ENCODE results near the gene TMEM229B. TPM values are rescaled to one million over a fixed set of nuclear protein-coding genes. Genes with fewer than 3 reads are reported as not detected.

The TMEM229B gene
- polyA plus RNA-seq, 1 of the 3 experiments (the other 2 are of a cell fraction), result 0.16 TPM

DNA sequence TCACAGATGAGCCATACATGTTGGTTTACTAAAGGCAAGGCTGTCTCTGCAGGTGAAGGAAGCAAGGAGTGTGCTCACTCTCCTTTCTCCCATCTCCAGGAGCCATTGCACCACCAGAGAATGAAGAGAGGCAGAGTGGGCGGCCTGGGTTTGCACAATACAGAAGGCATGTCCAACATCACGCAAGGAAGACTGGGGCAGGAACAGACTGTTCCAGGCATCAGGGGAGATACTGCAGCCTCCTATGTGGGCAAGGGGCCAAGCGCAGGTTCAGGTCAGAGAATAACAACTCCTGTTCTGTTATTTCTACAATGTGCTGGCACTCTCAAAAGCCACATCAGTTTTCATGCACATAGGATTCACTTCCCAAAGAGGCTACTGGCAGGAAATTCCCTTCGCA is 1.7 kb upstream of the TMEM229B start:
- Histone ChIP-seq H3K27ac (ENCODE audit: low read depth in 2 of 2, low read length in 1 of 2) (no peak overlapping the region), H3K9me3 (no peaks in the 10 kb centered on the region), H3K4me2 (no peak overlapping the region), H4K20me1 (ENCODE audit: insufficient read depth) (no peaks in the 10 kb centered on the region), H3K4me3 (ENCODE audit: low read depth in 2 of 2, low read length in 1 of 2) (no peak overlapping the region), H2AFZ (ENCODE audit: low read depth) (no peak overlapping the region), H3K36me3 (replicated peaks in 1 of 2; ENCODE audit: control insufficient read depth in 1 of 2, insufficient read depth in 2 of 2, low read length in 1 of 2) (no peaks in the 10 kb centered on the region), H3K9me2 (no peaks in the 10 kb centered on the region), H3F3A (replicated peaks; ENCODE audit: insufficient read depth) (no peaks in the 10 kb centered on the region), H3K4me1 (ENCODE audit: control insufficient read depth in 1 of 2, insufficient read depth in 2 of 2, low read depth in 1 of 2, low read length in 1 of 2) (peaks cover 0 to 24% of the 10 kb centered on the region in 2 experiments; a peak in 1 of 4 replicates), H3K27me3 (ENCODE audit: insufficient read depth) (no peaks in the 10 kb centered on the region; the same call in 1 of the 2 replicates), H3K9ac (no peak overlapping the region), H3K79me2 (ENCODE audit: insufficient read depth) (no peaks in the 10 kb centered on the region)
- POLR2A ChIA-PET, result no interaction called here
- 97% methylated on average over 2 of the region's 4 CpGs for WGBS (ENCODE audit: low lambda C conversion rate)
- CTCF ChIA-PET, result interaction anchor here (1.6 kb wide), 1 partner anchor 81 kb away, joined by 3 read pairs; no protein-coding TSS in a partner anchor
- no peak for TF ChIP-seq ELF1 (IDR thresholded peaks at IDR 0.05)
- no peak for DNase-seq

DNA sequence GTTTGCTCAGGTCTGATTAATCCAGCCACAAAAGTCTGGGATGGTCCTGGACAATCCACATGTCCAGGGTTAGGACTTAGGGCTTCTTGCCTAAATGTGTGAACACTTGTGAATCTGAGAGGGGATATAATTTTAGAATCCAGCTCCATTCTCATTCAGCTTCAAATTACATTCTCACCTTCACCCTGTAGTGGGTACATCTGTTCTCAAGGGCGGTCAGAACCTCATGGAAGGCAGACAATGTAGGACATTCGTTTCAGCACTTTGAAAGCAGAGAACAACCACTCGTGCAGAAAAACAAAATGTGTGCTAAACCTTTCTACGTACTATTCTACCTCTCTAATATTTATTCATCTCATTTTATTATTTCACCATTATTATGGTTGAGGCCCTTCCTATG is 1.2 kb downstream of the TMEM229B start:
- TF ChIP-seq, protein P1, sequence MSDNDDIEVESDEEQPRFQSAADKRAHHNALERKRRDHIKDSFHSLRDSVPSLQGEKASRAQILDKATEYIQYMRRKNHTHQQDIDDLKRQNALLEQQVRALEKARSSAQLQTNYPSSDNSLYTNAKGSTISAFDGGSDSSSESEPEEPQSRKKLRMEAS (IDR thresholded peaks at IDR 0.05; ENCODE audit: low read depth), result no peak
- TF ChIP-seq NRF1 (IDR thresholded peaks at IDR 0.05; ENCODE audit: low read depth, low read length), result no peak
- TF ChIP-seq RAD21 (IDR thresholded peaks at IDR 0.05; ENCODE audit: low read length), result no peak
- Histone ChIP-seq H3K36me3 (replicated peaks in 1 of 2; ENCODE audit: control insufficient read depth in 1 of 2, insufficient read depth in 2 of 2, low read length in 1 of 2) (no peaks in the 10 kb centered on the region), H3K4me3 (ENCODE audit: low read depth in 2 of 2, low read length in 1 of 2) (no peak overlapping the region), H3K27me3 (ENCODE audit: insufficient read depth) (no peaks in the 10 kb centered on the region; the same call in 1 of the 2 replicates), H3K9me3 (no peaks in the 10 kb centered on the region), H2AFZ (ENCODE audit: low read depth) (no peak overlapping the region), H4K20me1 (ENCODE audit: insufficient read depth) (no peaks in the 10 kb centered on the region), H3K9ac (no peak overlapping the region), H3K9me2 (no peaks in the 10 kb centered on the region), H3K4me1 (ENCODE audit: control insufficient read depth in 1 of 2, insufficient read depth in 2 of 2, low read depth in 1 of 2, low read length in 1 of 2) (peaks cover 0 to 23% of the 10 kb centered on the region in 2 experiments; a peak in 1 of 4 replicates), H3F3A (replicated peaks; ENCODE audit: insufficient read depth) (no peaks in the 10 kb centered on the region), H3K79me2 (ENCODE audit: insufficient read depth) (no peaks in the 10 kb centered on the region), H3K27ac (ENCODE audit: low read depth in 2 of 2, low read length in 1 of 2) (no peak overlapping the region), H3K4me2 (no peak overlapping the region)
- CTCF ChIA-PET, result interaction anchor here (1.5 kb wide), 1 partner anchor 9 kb away, joined by 5 read pairs; no protein-coding TSS in a partner anchor
- DNase-seq, result no peak
- 66% methylated on average over 4 of the region's 4 CpGs for WGBS (ENCODE audit: low lambda C conversion rate)
- POLR2A ChIA-PET, result no interaction called here

DNA sequence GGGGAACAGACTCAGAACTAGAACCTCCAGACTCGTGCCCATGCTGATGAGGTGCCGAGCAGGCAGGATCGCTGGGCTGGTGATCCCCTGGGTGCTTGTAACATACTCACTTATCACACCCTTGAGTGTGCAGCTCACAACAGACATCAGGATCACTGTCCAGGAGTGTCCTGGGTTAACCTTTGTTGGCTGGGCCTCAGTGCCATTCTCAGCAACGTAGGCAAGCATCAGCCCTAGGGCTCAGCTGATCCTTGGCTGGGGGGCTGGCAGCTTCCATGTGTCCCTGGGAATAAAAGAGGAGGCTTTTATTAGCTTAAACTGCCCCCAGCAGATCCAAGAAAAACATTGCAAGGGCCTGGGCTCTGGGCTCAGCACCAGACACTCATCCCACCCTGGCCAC is 1.6 kb downstream of the TMEM229B start:
- TF ChIP-seq POLR2AphosphoS5 (IDR thresholded peaks at IDR 0.05; ENCODE audit: low read depth, low read length), result no peak
- TF ChIP-seq, protein P2, sequence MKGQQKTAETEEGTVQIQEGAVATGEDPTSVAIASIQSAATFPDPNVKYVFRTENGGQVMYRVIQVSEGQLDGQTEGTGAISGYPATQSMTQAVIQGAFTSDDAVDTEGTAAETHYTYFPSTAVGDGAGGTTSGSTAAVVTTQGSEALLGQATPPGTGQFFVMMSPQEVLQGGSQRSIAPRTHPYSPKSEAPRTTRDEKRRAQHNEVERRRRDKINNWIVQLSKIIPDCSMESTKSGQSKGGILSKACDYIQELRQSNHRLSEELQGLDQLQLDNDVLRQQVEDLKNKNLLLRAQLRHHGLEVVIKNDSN (IDR thresholded peaks at IDR 0.05; ENCODE audit: borderline replicate concordance, low read depth), result no peak
- TF ChIP-seq, protein P3, sequence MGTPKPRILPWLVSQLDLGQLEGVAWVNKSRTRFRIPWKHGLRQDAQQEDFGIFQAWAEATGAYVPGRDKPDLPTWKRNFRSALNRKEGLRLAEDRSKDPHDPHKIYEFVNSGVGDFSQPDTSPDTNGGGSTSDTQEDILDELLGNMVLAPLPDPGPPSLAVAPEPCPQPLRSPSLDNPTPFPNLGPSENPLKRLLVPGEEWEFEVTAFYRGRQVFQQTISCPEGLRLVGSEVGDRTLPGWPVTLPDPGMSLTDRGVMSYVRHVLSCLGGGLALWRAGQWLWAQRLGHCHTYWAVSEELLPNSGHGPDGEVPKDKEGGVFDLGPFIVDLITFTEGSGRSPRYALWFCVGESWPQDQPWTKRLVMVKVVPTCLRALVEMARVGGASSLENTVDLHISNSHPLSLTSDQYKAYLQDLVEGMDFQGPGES (IDR thresholded peaks at IDR 0.05; ENCODE audit: low read depth, low read length), result no peak
- no peak for TF ChIP-seq SMC3 (IDR thresholded peaks at IDR 0.05; ENCODE audit: low read depth, low read length)
- no peak for TF ChIP-seq CHD2 (IDR thresholded peaks at IDR 0.05; ENCODE audit: low read length, partially characterized antibody)
- TF ChIP-seq EZH2phosphoT487 (IDR thresholded peaks at IDR 0.05; ENCODE audit: borderline replicate concordance, low read depth), result no peak
- TF ChIP-seq GATA2 (CRISPR knock-in tag; IDR thresholded peaks at IDR 0.05), result no peak
- no peak for TF ChIP-seq EP300 (IDR thresholded peaks at IDR 0.05; ENCODE audit: borderline replicate concordance in 1 of 2, low read depth in 1 of 2, low read length in 1 of 2)
- no peak for TF ChIP-seq JUND (IDR thresholded peaks at IDR 0.05)
- no peak for TF ChIP-seq YY1 (IDR thresholded peaks at IDR 0.05; ENCODE audit: low read depth)
- no peak for TF ChIP-seq FOSL2 (IDR thresholded peaks at IDR 0.05; ENCODE audit: borderline replicate concordance, low read depth)
- Histone ChIP-seq H3K36me3 (replicated peaks in 1 of 2; ENCODE audit: control insufficient read depth in 1 of 2, insufficient read depth in 2 of 2, low read length in 1 of 2) (no peaks in the 10 kb centered on the region), H3K9me3 (no peaks in the 10 kb centered on the region), H3F3A (replicated peaks; ENCODE audit: insufficient read depth) (no peaks in the 10 kb centered on the region), H3K27ac (ENCODE audit: low read depth in 2 of 2, low read length in 1 of 2) (no peak overlapping the region), H3K27me3 (ENCODE audit: insufficient read depth) (no peaks in the 10 kb centered on the region; the same call in 1 of the 2 replicates), H3K4me1 (ENCODE audit: control insufficient read depth in 1 of 2, insufficient read depth in 2 of 2, low read depth in 1 of 2, low read length in 1 of 2) (peaks cover 0 to 18% of the 10 kb centered on the region in 2 experiments; a peak in 1 of 4 replicates), H2AFZ (ENCODE audit: low read depth) (no peak overlapping the region), H3K9me2 (no peaks in the 10 kb centered on the region), H3K79me2 (ENCODE audit: insufficient read depth) (no peaks in the 10 kb centered on the region), H4K20me1 (ENCODE audit: insufficient read depth) (no peaks in the 10 kb centered on the region), H3K4me2 (no peak overlapping the region), H3K9ac (no peak overlapping the region), H3K4me3 (ENCODE audit: low read depth in 2 of 2, low read length in 1 of 2) (no peak overlapping the region)
- POLR2A ChIA-PET, result no interaction called here
- DNase-seq, result no peak
- 63% methylated on average over 4 of the region's 4 CpGs for WGBS (ENCODE audit: low lambda C conversion rate)
- CTCF ChIA-PET, result interaction anchor here (1.5 kb wide), 1 partner anchor 8 kb away, joined by 5 read pairs; no protein-coding TSS in a partner anchor

Data from SK-N-SH (cell line).